Inflammatory macrophage treated with lipopolysaccharide for 4 hours (primary cell): ENCODE measurements around the gene ME2.
"Not testable (repeated sequence)": the region's sequence is repeated elsewhere in the genome, so short reads cannot be mapped to it uniquely, and the experiment has no call there.

Experiments
- DNase-seq: peaks from one replicate; pipeline ENCODE4 v3.0.0-alpha.2; 2020

The ME2 gene

GRCh38 chr18:50878345-50879301 is at the start of gene ME2:
ME2 (plus strand) TSS chr18:50879118; CDS start chr18:50895821, 16,703 bp downstream.
- peak; percentile 95 for DNase-seq

GRCh38 chr18:50829644-50830043 is 49.3 kb upstream of the ME2 start:
- DNase-seq, result no peak

- peak; percentile 86 for DNase-seq
Observed at GRCh38 chr18:50830544-50830943, 48.4 kb upstream of the ME2 start.

- peak; percentile 15 for DNase-seq
Observed at GRCh38 chr18:50832754-50833153, 46.2 kb upstream of the ME2 start.

GRCh38 chr18:50833496-50833895 is 45.4 kb upstream of the ME2 start:
- DNase-seq, result not testable (repeated sequence)

- peak; percentile 59 for DNase-seq
Observed at GRCh38 chr18:50836521-50836957, 42.4 kb upstream of the ME2 start.

- no peak for DNase-seq
Observed at GRCh38 chr18:50839341-50839740, 39.6 kb upstream of the ME2 start.

GRCh38 chr18:50839996-50840395 is 38.9 kb upstream of the ME2 start:
- DNase-seq, result no peak

- peak; percentile 26 for DNase-seq
Observed at GRCh38 chr18:50842846-50843245, 36.1 kb upstream of the ME2 start.

GRCh38 chr18:50844554-50844953 is 34.4 kb upstream of the ME2 start:
- no peak for DNase-seq

GRCh38 chr18:50844960-50845359 is 34.0 kb upstream of the ME2 start:
- DNase-seq, result no peak

- DNase-seq, result peak; percentile 26
Observed at GRCh38 chr18:50847192-50847591, 31.7 kb upstream of the ME2 start.

GRCh38 chr18:50848061-50848551 is 30.8 kb upstream of the ME2 start:
- peak; percentile 74 for DNase-seq

GRCh38 chr18:50848991-50849390 is 29.9 kb upstream of the ME2 start:
- DNase-seq, result peak; percentile 78

GRCh38 chr18:50849419-50849821 is 29.5 kb upstream of the ME2 start:
- DNase-seq, result peak; percentile 69

- DNase-seq, result peak; percentile 29
Observed at GRCh38 chr18:50850307-50851065, 28.4 kb upstream of the ME2 start.

GRCh38 chr18:50853863-50854271 is 25.1 kb upstream of the ME2 start:
- peak; percentile 98 for DNase-seq

- no peak for DNase-seq
Observed at GRCh38 chr18:50855976-50856757, 22.8 kb upstream of the ME2 start.

GRCh38 chr18:50857166-50857565 is 21.8 kb upstream of the ME2 start:
- DNase-seq, result peak; percentile 14

GRCh38 chr18:50857694-50858093 is 21.2 kb upstream of the ME2 start:
- peak; percentile 29 for DNase-seq

GRCh38 chr18:50859793-50860555 is 18.9 kb upstream of the ME2 start:
- no peak for DNase-seq

GRCh38 chr18:50861617-50862016 is 17.3 kb upstream of the ME2 start:
- DNase-seq, result no peak
